GM21723 (cell line): ENCODE results near the gene BOD1L1.
"Not testable (repeated sequence)": the region's sequence is repeated elsewhere in the genome, so short reads cannot be mapped to it uniquely, and the experiment has no call there.

Experiments used
- ATAC-seq: cut with Tn5 transposase; IDR thresholded peaks from one replicate; pipeline ENCODE4 v1.9.1; 2021; ENCODE audit warnings: mild to moderate bottlenecking, moderate library complexity; ENCODE audit not compliant: unreplicated experiment

BOD1L1 gene

DNA sequence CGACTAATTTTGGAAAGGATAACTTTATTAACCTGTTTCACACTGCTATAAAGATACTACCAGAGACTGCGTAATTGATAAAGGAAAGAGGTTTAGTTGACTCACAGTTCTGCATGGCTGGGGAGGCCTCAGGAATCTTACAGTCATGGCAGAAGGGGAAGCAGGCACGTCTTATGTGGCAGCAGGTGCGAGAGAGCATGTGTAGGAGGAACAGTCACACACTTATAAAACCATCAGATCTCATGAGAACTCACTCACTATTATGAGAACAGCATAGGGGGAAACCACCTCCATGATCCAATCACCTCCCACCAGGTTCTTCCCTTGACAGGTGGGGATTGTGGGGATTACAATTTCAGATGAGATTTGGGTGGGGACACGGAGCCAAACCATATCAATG lies 67.4 kb downstream of the BOD1L1 start:
- ATAC-seq, result not testable (repeated sequence)

DNA sequence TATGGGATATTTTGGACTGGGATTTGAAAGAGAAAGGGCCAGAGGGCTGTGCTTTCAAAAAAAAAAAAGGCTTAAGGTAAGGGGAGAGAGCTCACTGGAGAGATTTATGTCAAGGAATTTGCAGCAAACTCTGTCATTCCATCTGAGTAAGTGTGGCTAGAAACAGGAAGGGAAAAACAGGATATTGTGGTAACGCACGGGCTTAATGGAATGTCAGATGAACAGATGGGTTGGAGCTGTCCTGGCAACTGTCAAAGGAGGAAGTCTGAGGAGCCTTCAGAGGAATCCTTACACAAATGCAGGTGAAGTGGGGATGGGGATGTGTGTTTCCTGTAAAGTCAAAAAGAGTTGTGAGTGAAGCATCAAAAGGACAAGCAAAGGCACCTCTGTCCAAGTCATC lies 68.1 kb downstream of the BOD1L1 start:
- ATAC-seq, result no peak

DNA sequence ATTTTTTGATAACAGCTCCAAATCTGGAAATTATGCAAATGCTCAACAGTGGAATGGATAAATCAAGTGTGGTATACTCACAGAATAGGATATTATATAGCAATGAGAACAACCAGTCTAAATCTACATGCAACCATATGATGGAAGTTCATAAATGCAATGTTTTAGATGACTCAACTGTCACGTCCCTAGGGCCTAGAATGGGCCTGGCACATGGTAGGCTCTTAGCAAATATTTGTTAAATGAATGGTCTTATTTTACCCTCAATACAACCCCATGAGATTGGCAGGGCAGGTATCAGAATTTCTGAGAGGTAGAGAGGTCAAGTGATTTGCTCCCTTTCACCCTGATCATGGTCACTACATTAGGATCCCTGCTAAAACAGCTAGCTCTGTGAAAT lies 68.6 kb downstream of the BOD1L1 start:
- no peak for ATAC-seq

DNA sequence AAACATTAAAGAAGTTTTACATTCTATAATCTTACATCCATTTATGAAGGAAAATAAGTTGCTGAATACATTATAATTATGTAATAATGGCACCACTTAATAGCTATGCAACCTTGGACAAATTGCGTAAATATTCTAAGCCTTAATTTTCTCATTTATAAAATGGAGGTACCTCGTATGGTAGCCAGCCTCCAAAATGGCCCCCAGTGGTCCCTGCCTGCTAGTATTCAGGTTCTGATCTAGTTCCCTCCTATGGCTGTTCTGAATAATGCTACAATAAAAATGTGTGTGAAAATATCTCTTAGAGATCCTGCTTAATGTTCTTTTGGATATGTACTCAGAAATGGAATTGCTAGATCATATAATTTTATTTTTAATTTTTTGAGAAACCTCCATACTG lies 72.2 kb downstream of the BOD1L1 start:
- ATAC-seq, result no peak

DNA sequence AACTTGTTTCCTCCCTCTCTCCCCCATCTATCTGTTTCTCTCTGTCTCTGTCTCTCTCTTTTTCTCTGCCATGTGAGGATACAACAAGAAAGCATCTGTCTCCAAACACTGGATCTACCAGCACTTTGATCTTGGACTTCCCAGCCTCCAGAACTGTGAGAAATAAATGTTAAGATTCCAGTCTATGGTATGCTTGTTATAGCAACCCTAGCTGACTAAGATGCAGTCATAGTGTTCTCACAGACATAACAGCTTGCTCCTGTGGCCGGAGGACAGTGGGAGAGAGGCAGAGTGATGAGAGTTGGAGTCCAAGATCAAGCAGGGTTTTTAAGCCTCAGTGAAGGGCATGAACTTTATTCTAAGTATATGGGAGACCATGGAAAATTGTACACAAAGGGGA lies 74.4 kb downstream of the BOD1L1 start:
- ATAC-seq, result no peak

DNA sequence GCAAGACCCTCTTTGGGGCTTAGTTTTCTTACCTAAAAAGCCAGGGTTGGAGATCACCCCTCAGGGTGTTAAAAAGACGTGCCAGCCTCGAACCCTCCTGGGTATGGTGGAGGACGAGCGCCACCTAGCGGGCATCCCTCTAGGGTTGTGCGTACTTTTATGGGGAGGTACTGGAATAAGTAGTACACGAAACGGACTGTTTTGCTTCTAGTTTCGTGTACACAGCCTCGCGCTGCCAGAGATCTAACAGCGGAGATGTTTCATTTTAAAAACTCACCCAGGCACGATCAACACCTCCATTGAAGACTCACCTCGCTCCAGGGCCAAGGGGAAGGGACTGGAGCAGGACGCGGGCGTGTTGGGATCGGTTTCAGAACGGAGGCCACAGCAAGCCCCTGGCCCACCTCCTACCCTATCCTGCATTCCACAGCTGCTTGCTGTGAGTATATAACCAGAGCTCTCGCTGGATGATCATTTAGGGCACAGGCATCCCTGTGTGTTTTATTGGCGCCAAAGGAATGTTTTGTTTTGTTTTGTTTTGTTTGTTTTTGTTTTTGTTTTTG lies 78.5 kb downstream of the BOD1L1 start:
- ATAC-seq, result peak; percentile 77

DNA sequence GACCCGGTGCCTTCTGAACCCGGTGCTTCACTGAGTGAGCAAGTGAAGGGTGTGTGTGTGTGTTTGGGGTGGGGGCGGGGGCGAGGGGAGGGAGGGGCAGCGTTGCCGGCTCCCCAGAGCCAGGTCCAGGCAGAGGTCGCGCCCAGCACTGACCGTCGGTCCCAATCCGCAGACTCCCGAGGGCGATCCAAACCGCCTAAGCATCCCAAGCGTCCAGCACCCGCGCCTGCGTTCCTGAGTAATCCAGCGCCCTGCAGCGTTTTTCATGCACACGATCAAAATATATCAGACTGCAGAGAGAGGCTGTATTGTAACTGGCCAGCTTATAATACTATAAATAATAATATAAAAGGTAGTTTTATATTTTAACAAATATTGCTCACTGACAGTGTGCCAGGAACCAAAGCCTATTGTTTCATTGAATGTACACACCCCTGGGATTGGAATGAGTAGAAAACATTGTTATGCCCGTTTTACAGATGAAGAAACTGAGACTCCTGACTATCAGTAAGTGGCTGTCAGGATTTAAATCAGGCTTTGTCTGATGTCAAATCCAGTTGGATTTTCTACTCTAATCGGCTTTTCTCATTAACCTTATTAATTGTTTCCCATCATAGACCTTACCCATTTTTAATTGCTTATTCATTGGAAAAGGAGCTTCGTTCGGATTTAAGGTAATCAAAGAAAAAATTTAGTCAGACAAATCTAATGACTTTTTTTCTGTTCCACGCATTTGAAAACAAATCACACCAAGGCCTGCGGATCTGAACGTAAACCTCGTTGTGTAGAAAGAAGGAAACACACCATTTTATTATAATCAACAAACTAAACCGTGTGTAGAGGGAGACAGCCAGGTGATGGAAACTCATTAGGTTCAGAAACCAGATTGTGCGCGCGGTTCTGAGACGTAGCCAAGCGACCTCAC lies 79.2 kb downstream of the BOD1L1 start:
- peak; percentile 1 for ATAC-seq

DNA sequence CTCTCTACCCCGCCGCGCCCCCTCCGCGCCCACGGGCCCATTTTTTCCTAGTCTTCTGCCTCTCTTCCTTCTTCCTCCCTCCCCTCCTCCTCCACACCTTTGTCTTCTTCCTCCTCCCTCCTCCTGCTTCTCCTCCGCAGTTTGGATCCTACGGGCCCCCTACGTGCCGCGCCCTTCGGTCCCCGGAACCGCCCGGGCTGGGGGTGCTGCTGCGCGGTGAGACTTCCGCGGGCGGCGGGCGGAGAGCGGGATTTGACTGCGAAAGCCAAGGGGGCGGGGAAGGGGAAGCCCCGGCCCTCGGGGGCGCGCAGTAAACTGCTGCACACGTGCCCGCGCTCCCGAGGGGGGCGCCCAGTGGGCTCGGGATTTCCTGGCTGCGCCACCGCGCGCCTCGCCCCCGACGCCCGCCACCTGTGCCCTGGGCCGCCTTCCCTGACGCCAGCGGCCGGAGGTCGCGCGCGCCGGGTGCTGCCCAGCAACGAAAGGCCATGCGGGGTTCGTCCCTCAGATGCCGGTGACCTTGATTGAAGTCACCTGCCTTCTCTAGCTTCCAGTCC lies 80.0 kb downstream of the BOD1L1 start:
- no peak for ATAC-seq

DNA sequence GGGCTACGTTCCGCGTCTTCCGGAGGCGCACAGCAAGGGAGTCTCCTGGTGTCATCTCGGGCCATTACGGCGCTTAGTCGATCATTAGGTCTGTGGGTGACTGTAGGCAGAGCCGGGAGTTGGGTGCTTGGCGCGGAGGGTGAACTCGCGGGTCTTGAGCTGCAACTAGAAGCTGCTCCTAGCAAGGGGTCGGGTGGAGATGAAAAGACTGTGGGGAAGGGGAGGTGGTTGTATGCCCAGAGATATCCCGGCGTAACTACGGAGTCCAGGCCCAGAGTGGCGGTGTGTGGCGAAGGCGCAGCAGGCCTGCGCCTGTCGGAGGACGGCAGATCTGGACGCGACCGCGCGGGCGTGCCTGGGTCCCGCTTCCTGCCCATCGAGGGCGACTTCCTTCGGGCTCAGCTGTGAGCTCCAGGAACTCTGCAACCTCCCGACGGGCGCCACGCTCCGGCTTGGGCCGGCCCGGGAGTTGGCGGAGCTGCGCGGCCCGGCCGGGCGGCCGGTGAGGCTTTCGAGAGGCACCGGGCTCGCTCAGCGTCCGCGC lies 80.5 kb downstream of the BOD1L1 start:
- no peak for ATAC-seq

DNA sequence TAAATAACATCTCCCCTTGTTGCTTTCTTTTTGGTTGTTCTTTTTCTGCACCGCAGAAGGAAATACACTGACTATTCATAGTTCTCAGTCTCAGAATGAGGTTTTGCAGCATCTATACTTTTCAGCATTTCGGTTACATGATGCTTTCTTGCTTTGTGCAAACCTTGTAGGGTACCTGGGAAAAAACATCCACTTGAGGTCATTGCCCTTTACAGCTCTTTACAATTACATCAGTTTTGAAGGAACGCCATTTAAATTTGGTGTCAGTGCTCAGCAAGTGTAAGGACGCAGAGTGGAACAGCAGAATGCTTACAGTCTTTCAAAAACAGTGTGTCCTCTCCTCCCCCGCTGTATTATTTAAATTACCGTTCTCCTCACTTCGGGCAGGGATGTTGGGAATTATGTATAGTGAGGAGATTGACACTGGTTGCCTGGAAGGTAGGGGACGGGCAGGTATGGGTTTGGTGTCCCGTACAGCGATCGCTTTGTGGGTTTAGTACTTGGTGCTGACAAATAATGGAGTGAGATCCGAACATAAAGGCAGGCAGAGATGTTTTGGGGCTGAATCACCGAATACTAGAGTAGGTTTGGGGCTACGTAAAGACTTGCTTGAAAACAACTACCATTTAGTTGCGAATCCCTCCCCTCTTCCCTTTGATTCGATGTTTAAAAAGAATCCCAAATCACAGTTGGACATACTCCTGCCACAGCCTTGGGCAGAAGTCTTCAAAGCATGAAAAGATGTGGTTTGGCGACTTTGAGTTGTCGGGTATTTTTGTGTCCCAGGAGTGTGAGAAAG lies 81.2 kb downstream of the BOD1L1 start:
- ATAC-seq, result no peak

DNA sequence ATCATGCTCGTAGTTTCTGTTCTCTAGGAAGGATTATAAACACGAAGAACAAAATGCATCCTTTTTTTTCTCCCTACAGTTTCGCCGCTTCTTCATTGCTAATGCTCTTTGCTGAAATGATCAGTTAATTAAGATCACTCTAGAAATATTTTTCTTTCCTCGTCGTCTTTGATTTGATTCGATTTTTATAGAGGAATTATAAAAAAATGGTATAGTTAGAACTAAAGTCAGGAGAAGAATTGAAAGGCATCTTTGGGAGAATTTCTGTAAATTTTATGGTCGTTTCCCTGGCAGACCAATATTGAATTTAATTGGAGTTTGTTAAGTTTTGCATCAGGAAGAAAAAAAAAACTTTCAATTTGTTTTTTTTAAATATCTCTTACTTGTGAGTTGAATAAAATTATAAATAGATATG lies 82.1 kb downstream of the BOD1L1 start:
- ATAC-seq, result no peak

DNA sequence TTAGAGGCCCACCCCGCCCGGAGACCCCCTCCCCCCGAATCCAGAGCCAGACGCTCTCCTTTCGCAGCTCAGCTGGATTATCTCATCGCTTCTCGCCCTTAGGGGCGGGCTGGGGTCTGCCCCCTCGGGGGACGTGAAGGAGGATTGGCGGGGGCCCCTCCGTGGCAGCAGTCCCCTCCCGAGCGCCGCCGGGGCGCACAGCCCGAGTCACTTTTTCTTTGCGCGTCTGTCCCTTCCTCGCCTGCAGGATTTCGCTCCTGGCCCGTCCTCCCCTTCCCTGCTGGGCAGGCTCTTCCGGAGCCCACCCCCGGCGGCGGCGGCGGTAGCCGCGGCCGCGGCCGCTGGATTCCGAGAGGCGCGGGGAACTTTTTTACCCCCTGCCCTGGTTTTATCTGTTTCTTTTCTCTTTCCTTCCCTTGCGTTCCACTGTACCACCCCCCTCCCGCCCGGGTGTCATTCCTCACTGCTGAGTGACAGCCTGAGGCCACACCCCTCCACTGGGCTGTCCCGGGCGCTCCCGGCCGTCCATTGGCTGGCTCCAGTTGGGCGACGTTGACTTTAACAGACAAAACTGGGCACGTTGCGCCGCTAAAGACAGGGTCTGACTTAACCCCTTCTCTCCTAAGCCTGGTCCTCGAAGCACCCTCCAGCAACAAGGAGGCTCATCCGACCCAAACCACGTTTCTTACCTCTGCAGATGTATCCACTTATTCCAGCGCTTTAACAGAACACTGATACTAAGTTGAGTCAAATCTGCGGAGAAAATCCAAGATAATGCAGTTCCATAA lies 82.7 kb downstream of the BOD1L1 start:
- ATAC-seq, result peak; percentile 54

DNA sequence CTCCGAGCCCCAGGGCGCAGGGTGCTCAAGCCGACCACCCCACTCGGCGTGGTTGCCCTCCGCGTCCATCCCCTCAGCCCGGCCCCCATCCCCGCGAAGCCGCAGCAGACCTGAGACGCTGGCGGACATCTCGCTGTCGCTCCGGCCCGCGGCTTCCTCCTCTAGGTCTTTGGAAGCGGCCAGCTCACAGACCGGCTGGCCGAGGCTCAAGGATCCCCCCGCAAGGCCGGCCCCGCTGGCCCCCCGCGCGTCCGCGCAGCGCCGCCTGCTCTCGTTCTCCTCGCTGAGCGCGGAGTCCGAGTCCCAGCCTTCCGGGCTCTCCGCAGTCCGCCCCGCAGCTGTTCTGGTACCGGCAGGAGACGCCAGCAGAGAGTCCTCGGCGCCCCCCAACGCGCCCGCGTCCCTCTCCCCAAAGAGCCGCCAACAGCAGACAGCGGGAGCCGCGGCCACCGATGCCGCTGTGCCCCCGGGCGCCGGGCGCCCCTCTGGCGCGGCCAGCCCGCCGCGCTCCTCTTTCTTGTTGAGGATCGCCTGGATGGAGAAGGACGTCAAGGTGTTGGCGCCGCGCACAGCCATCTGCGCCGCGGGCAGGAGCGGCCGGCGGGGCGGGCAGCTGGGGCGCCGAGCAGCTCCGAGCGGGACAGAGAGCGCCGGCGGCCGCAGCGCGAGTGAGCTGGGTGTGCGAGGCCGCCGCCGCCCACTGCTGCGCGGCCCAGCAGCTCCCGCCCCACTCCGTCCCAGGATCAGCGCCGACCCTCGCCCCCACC lies 83.5 kb downstream of the BOD1L1 start, which contains the start of gene NKX3-2:
Gene NKX3-2, minus strand, starts transcription at position 670 of the 767 bp plus-strand sequence. Its CDS starts 94 bp downstream, at position 576.
- ATAC-seq, result no peak

DNA sequence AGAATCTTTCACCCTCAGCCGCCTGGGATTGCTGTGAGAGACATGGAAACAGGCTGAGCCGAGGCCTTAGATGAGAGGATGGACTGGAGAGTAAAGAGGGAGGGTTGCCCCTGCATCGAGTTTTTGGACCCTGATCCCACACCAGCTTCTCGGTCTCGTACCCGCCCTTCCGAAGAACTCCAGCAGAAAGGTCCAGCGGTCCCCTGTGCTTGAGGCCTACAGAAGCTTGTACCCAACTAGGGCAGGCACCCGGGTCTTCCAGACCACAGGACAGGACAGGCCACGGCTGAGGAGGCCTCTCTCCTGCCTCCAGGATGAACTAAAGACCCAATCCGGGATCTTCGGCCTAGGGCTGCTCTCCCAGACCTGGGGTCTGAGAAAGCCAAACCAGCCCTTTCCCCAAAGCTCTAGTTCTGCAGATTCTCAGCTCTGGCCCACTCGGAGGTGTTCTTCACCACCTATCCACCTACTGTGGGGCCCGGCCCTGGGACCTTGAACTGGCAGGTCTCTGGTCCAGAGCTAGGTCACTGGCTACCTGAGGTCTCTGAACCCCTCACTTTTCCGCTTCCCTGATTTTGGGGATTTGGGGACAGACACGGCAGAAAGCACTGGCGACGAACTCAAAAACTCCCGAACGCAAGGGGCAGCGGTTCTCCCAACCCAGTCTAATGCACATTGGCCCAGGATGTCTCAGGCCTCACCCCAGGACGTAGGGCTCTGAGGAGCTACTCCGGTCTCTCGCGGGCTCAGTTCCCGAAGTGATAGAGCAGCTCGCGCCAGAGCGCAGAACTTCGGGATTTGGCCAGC lies 84.3 kb downstream of the BOD1L1 start:
- no peak for ATAC-seq

DNA sequence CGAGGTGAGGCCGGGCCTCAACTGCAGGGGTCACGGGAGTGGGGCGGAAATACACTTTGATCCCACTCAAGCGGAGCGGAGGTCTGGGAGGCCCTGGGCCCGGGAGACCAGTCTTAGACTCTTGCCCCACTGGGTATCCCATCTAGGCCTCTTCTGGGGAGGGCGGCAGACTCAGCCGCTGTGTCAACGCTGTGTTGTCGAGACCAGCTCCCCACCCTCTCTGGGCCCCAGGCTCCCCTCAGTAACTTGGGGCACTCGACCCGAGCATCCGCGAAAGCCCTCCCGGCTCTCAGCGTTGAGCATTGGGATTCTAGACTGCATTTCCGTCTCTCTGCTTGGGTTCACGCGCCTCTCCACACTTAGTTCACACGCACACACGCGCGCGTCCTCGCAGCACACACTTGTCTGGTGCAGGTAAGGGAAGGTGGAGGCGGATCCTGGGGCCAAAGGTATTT lies 84.9 kb downstream of the BOD1L1 start:
- no peak for ATAC-seq

DNA sequence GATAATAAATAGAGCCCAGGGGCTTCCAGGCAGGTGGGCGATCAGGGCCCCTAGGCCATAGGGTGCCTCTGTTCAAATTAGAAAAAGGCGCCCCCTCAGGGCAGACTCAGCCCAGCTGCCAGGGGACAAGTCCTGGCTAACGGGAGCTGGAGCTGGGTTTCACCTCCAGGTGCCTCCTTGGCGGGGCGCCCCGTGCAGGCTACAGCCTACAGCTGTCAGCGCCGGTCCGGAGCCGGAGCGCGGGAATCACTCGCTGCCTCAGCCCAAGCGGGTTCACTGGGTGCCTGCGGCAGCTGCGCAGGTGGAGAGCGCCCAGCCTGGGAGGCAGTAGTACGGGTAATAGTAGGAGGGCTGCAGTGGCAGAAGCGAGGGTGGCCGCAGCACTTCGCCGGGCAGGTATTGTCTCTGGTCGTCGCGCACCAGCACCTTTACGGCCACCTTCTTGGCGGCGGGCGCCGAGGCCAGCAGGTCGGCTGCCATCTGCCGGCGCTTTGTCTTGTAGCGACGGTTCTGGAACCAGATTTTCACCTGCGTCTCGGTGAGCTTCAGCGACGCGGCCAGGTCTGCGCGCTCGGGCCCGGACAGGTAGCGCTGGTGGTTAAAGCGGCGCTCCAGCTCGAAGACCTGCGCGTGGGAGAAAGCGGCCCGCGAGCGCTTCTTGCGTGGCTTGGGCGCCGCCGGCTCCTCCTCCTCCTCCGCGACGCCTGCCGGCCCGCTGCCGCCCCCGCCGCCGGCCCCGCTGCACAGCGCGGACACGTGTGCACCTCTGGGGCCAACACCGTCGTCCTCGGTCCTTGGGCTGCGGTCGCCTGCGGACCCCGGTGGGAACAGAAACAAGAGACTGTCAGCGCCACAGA lies 85.6 kb downstream of the BOD1L1 start:
- peak; percentile 36 for ATAC-seq

DNA sequence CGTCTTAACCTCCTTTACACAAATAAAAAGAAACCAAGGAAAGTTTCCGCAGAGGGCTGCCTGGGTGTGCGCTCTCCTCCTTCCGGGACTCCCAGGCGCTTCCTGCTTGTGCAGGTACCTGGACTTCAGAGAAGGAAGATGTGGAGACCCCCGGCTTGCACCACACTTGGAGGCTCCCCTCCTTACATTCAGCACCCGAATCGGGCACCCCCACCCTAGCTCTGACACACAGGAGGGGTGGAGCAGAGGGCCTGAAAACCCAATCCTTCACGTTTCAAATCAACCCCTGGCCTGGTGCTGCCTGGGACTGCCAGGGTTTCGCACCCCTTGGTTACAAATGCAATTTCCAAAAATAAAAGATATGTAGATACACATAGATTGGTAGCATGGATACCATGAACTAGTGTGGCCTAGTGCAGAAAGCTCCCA lies 86.3 kb downstream of the BOD1L1 start:
- no peak for ATAC-seq
